Lower lobe of right lung (tissue), 2 donors: ENCODE measurements around the gene FRMD4A. TPM values are rescaled to one million over a fixed set of nuclear protein-coding genes. Genes with fewer than 3 reads are reported as not detected.
"Not testable (repeated sequence)": the region's sequence is repeated elsewhere in the genome, so short reads cannot be mapped to it uniquely, and the experiment has no call there.

Experiments
- ATAC-seq, 2 donors: fragments of 200-7000 bp; cut with Tn5 transposase; one replicate each; pipeline ENCODE4 v1.9.1; 2020 to 2022; ENCODE audit warnings: mild to moderate bottlenecking in 2 of 2, moderate library complexity in 2 of 2
- DNase-seq: peaks from one replicate; pipeline ENCODE4 v3.0.0-alpha.2; 2020
- H3K27ac ChIP-seq: fragments of 200-600 bp; one replicate; pipeline ENCODE4 v1.8.0; 2022
- H3K27me3 ChIP-seq: fragments of 200-600 bp; one replicate; pipeline ENCODE4 v1.8.0; 2022; ENCODE audit warnings: low read depth
- H3K36me3 ChIP-seq: fragments of 200-600 bp; one replicate; pipeline ENCODE4 v1.8.0; 2022; ENCODE audit warnings: mild to moderate bottlenecking
- H3K4me1 ChIP-seq: fragments of 200-600 bp; one replicate; pipeline ENCODE4 v1.8.0; 2022
- H3K4me3 ChIP-seq: fragments of 200-600 bp; one replicate; pipeline ENCODE4 v1.8.0; 2022; ENCODE audit warnings: mild to moderate bottlenecking
- H3K9me3 ChIP-seq: fragments of 200-600 bp; one replicate; pipeline ENCODE4 v1.8.0; 2022
- intact Hi-C: fragments of 100-400 bp; cut with DNase I; formaldehyde crosslinking; loops from one replicate; pipeline ENCODE4 v1.11.0; 2022
- total RNA-seq: library from RNA; stranded (reverse); fragmentation: NEBNext Ultra II Directional; extraction: Animal tissue kit (Norgen Biotek cat#: 25700); gene quantifications from one replicate; pipeline ENCODE4 v1.2.1, GENCODE V29; 2021
- TF ChIP-seq, protein P1 (sequence below): fragments of 200-600 bp; IDR thresholded peaks from one replicate; pipeline ENCODE4 v1.8.0; 2022; ENCODE audit warnings: antibody characterized with exemption, mild to moderate bottlenecking
- donor health status: DM: no; HTN: yes; CAD: no; lungs with severe emphysema.

FRMD4A gene
- total RNA-seq, 1 donor from 2014 or later, result 64.8 TPM

DNA sequence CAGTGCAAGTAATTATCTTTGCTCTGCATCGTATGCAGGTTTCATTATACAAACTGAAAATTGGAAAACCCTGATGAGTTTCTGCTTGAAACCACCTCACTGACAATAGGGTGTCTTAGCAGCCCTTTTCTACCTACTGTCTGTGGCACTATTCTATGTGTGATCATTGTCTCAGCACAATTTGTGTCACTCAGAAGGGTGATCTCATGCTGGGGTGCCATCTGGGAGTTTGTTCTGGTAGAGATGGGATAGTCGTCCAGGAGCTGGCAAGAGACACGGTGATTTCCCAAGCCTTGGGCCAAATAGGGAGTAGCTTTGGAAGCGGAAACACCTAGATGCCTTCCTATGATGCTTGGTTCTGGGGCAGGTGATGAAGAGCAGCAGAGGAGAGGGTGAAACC is 186.3 kb downstream of the FRMD4A start:
- H3K4me1 ChIP-seq, result no peaks in the 10 kb centered on the region
- DNase-seq, result no peak
- H3K9me3 ChIP-seq, result no peaks in the 10 kb centered on the region
- H3K27ac ChIP-seq, result no peak overlapping the region
- peaks cover 4% of the 10 kb centered on the region for H3K27me3 ChIP-seq
- TF ChIP-seq, protein P1, sequence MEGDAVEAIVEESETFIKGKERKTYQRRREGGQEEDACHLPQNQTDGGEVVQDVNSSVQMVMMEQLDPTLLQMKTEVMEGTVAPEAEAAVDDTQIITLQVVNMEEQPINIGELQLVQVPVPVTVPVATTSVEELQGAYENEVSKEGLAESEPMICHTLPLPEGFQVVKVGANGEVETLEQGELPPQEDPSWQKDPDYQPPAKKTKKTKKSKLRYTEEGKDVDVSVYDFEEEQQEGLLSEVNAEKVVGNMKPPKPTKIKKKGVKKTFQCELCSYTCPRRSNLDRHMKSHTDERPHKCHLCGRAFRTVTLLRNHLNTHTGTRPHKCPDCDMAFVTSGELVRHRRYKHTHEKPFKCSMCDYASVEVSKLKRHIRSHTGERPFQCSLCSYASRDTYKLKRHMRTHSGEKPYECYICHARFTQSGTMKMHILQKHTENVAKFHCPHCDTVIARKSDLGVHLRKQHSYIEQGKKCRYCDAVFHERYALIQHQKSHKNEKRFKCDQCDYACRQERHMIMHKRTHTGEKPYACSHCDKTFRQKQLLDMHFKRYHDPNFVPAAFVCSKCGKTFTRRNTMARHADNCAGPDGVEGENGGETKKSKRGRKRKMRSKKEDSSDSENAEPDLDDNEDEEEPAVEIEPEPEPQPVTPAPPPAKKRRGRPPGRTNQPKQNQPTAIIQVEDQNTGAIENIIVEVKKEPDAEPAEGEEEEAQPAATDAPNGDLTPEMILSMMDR, result no peak
- H3K4me3 ChIP-seq, result no peak overlapping the region
- H3K36me3 ChIP-seq, result no peaks in the 10 kb centered on the region
- intact Hi-C loops, result no loop called here
- no peak for ATAC-seq

DNA sequence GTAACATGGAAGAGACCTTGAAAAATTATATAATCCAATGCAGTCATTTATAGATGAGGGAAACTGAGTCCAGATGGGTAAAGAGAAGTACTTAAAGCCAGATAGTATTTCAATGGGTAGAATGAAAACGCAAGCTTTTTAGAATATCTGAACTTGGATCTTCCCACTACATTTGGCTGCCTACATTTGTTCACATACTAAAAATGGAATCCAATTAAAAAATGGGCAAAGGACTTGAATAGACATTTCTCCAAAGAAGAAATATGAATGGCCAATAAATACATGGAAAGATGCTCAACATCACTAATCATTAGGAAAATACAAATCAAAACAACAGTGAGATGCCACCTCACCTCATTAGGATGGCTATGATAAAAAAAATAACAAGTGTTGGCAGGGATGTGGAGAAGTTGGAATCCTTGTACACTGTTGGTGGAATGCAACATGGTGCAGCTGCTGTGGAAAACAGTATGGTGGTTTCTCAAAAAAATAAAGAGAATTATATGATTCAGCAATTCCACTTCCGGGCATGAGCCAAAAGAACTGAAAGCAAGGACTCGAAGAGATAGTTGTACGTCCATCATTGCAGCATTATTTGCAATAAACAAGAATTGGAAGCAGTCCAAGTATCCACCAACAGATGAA is 188.0 kb downstream of the FRMD4A start:
- intact Hi-C loops, result no loop called here
- Histone ChIP-seq H3K4me1 (no peaks in the 10 kb centered on the region), H3K9me3 (no peaks in the 10 kb centered on the region), H3K27me3 (no peaks in the 10 kb centered on the region), H3K27ac (no peak overlapping the region), H3K36me3 (no peaks in the 10 kb centered on the region), H3K4me3 (no peak overlapping the region)
- ATAC-seq, result no peak
- DNase-seq, result no peak
- TF ChIP-seq, protein P1, result no peak

DNA sequence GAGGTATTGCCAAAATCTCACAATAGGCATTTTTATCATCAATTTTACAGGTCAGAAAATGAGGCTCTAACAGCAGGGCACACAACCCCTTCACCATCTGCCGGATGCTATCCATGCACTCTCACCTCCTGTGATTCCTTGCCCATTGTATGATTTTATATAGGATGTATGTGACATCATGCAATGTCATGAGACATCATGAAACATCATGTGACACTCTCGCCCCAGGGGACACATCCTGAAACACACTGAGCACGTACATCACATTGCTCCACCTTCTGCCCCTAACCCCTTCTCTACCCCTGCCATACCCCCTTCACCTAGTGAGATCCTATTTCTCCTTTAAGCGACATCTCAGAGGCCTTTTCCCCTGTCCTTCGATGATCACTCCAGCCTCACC is 189.4 kb downstream of the FRMD4A start:
- DNase-seq (no peak), ATAC-seq (no peak)
- H3K27ac ChIP-seq, result no peak overlapping the region
- intact Hi-C loops, result no loop called here
- no peaks in the 10 kb centered on the region for H3K27me3 ChIP-seq
- TF ChIP-seq, protein P1, result no peak
- H3K9me3 ChIP-seq, result no peaks in the 10 kb centered on the region
- no peaks in the 10 kb centered on the region for H3K4me1 ChIP-seq
- H3K4me3 ChIP-seq, result no peak overlapping the region
- no peaks in the 10 kb centered on the region for H3K36me3 ChIP-seq

DNA sequence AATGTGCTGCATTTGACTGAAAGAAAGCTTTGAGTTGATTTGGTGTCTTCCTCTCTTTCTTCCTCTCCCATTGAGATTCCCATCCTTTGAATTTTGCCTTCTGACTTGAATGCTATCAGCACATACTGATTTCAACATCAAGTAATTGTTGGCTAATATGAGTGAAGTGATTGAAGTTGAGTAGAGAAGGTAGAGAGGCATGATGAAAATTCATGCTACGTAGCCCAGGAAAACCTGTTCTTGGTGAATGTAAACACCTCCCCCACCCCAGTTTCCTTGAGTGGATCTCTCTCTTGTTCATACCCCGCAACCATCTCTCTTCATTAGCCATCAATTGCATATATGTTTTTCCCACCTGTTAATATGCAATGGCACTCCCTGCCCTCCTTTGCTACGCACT is 193.3 kb downstream of the FRMD4A start:
- no peak for DNase-seq
- no peaks in the 10 kb centered on the region for H3K4me1 ChIP-seq
- H3K4me3 ChIP-seq, result no peak overlapping the region
- H3K27me3 ChIP-seq, result no peaks in the 10 kb centered on the region
- H3K9me3 ChIP-seq, result no peaks in the 10 kb centered on the region
- H3K36me3 ChIP-seq, result no peaks in the 10 kb centered on the region
- TF ChIP-seq, protein P1, result no peak
- H3K27ac ChIP-seq, result no peak overlapping the region
- intact Hi-C loops, result no loop called here
- ATAC-seq, result no peak

DNA sequence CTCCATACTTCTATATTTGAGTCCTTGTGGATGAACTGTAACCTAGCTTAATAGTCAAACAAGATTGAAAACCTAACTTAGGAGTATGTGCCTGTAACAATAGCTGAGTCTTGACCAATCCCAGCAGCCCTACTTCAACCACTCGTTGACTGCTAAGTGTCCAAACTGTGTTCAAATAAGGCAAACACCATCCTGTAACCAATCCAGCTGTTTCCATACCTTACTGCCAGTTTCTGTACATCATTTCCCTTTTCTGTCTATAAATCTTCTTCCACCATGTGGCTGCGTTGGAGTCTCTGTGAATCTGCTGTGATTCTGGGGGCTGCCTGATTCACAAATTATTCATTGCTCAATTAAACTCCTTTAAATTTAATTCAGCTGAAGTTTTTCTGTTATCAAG is 195.5 kb downstream of the FRMD4A start:
- ATAC-seq, DNase-seq, H3K36me3 ChIP-seq, H3K27me3 ChIP-seq, H3K9me3 ChIP-seq, H3K4me1 ChIP-seq, intact Hi-C loops, H3K27ac ChIP-seq, H3K4me3 ChIP-seq: not testable (repeated sequence)

DNA sequence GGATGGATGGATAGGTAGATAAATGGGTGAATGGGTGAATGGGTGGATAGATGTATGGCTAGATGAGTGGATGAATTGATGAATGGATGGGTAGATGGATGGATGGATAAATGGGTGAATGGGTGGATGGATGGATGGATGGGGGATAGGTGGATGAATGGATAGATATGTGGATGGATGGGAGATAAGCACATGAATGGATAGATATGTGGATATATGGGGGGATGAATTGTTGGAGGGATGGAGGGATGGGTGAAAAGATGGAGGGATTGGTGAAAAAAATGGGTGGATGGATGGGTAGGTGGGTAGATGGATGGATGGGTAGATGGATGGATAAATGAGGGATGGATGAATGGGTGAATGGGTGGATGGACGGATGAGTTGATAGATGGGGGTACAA is 196.4 kb downstream of the FRMD4A start:
- H3K4me1 ChIP-seq, result no peaks in the 10 kb centered on the region
- DNase-seq, result no peak
- no peak overlapping the region for H3K27ac ChIP-seq
- intact Hi-C loops, result no loop called here
- no peaks in the 10 kb centered on the region for H3K36me3 ChIP-seq
- TF ChIP-seq, protein P1, result no peak
- H3K9me3 ChIP-seq, result no peaks in the 10 kb centered on the region
- H3K4me3 ChIP-seq, result no peak overlapping the region
- no peaks in the 10 kb centered on the region for H3K27me3 ChIP-seq
- no peak for ATAC-seq
